ENCODE data around the gene RNF225.

GRCh38 chr19:58380662-58381459, 14.6 kb upstream of the RNF225 start, which contains the start of gene ZNF837:
- no peak for TF ChIP-seq CTCF (IDR thresholded peaks at IDR 0.05; ENCODE audit: low read depth, low read length, poor library complexity, severe bottlenecking)
- TF ChIP-seq EZH2phosphoT487 (IDR thresholded peaks at IDR 0.05; ENCODE audit: borderline replicate concordance, low read length), result no peak
